NCI-H524 (cell line): ENCODE data around the gene ZNF432.
A peak's percentile ranks its signal among the peaks of the same experiment; 100 is the strongest.
"Not testable (repeated sequence)": the region's sequence is repeated elsewhere in the genome, so short reads cannot be mapped to it uniquely, and the experiment has no call there.

Experiments
- DNase-seq, 2 experiments: peaks; one replicate each; lab custom pipeline; 2025; lab: John Stamatoyannopoulos, UW

The ZNF432 gene

GRCh38 chr19:52048555-52049501 is at the start of gene ZNF432:
Gene ZNF432 (minus strand): TSS chr19:52048838. CDS start chr19:52046868, 1,970 bp downstream.
- peak; percentile 54 to 87 for DNase-seq

GRCh38 chr19:52096416-52096815 is 47.8 kb upstream of the ZNF432 start:
- DNase-seq: not testable (repeated sequence)

GRCh38 chr19:52095172-52096014 is 46.8 kb upstream of the ZNF432 start, which contains the start of gene ZNF841:
Gene ZNF841 (minus strand): TSS chr19:52095765. CDS start chr19:52084801, 10,964 bp downstream.
- DNase-seq: peak; percentile 68 to 84

- no peak for DNase-seq
Measured at GRCh38 chr19:52094526-52095130, 46.0 kb upstream of the ZNF432 start.

- no peak for DNase-seq
Measured at GRCh38 chr19:52086481-52086880, 37.8 kb upstream of the ZNF432 start.

GRCh38 chr19:52070496-52070895 is 21.9 kb upstream of the ZNF432 start:
- DNase-seq: no peak

- DNase-seq: no peak
Measured at GRCh38 chr19:52069653-52070052, 21.0 kb upstream of the ZNF432 start.

- DNase-seq: no peak
Measured at GRCh38 chr19:52066258-52066863, 17.7 kb upstream of the ZNF432 start.

- DNase-seq: no peak
Measured at GRCh38 chr19:52065399-52065798, 16.8 kb upstream of the ZNF432 start.

- DNase-seq: not testable (repeated sequence)
Measured at GRCh38 chr19:52056480-52056879, 7.8 kb upstream of the ZNF432 start.

GRCh38 chr19:52051736-52052135 is 3.1 kb upstream of the ZNF432 start:
- DNase-seq: not testable (repeated sequence)

GRCh38 chr19:52039169-52039568 is 9.5 kb downstream of the ZNF432 start:
- DNase-seq: no peak

GRCh38 chr19:52034051-52034728 is 14.4 kb downstream of the ZNF432 start:
- no peak for DNase-seq

GRCh38 chr19:52028780-52029123 is 19.9 kb downstream of the ZNF432 start:
- DNase-seq: peak; percentile 63 to 73

GRCh38 chr19:52028027-52028779 is 20.4 kb downstream of the ZNF432 start, which contains the start of gene ZNF614:
Gene ZNF614 (minus strand): TSS chr19:52028379. CDS start chr19:52025745, 2,634 bp downstream.
- DNase-seq: peak; percentile 78 to 90

GRCh38 chr19:52026255-52026990 is 22.2 kb downstream of the ZNF432 start:
- not testable (repeated sequence) for DNase-seq

GRCh38 chr19:52024478-52024877 is 24.2 kb downstream of the ZNF432 start:
- DNase-seq: not testable (repeated sequence)

- no peak for DNase-seq
Measured at GRCh38 chr19:52022193-52022592, 26.4 kb downstream of the ZNF432 start.

- DNase-seq: no peak
Measured at GRCh38 chr19:52020506-52020905, 28.1 kb downstream of the ZNF432 start.

- no peak for DNase-seq
Measured at GRCh38 chr19:52010674-52011073, 38.0 kb downstream of the ZNF432 start.
